Measurements from ENCODE around the gene DCXR. TPM values are rescaled to one million over a fixed set of nuclear protein-coding genes. Genes with fewer than 3 reads are reported as not detected.

Gene DCXR
- total and polyA plus RNA-seq, 2 of the 4 experiments (the other 2 are of a cell fraction) = 36.6 to 139 TPM

DNA sequence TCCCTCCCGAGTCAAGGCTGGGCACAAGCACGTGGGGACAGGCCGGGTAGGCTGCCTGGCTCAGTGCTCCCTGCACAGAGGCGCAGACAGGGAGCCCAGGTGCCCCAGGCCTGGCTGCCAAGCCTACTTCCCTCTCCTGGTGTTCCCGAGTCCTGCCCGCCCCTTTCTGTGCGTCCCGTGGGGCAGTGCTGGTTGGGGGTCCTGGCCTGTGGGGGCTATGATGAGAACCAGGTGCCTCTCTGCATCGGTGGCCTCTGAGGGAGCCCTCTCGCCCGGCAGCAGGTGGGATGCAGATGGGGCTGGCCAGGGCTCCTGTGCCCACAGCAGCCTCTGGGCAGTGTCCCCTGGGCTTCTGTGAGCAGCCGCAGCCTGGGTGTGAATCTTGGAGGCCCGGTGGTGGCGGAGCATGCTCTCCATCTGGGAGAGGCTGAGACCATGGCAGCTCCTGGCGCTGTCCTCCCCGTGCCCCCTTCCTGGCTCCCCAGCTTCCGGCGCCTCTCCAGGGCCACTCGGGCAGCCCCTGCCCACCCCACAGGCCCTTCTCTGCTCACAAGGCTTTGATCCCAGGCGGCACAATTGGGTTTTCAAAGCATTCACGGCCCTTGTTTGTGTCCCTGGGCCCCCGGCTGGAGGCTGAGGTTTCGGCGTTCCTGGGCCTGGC is 22.1 kb downstream of the DCXR start:
- POLR2A ChIA-PET (ENCODE audit: unreplicated experiment) = no interaction called here
- BruUV-seq (replicated peaks) = no TSS peak
- Histone ChIP-seq H2BK15ac (ENCODE audit: low read depth, low read length) (no peak overlapping the region), H4K5ac (ENCODE audit: low read depth, low read length) (no peak overlapping the region), H3K9ac (ENCODE audit: low read depth, low read length) (no peak overlapping the region), H3K4me1 (ENCODE audit: control insufficient read depth, insufficient read depth, low read length) (no peaks in the 10 kb centered on the region), H2BK20ac (ENCODE audit: low read depth, low read length) (no peak overlapping the region), H3K27me3 (ENCODE audit: control insufficient read depth, insufficient read depth, low read length) (no peaks in the 10 kb centered on the region), H3K36me3 (ENCODE audit: control insufficient read depth, insufficient read depth, low read length) (peaks cover 10% of the 10 kb centered on the region; the same call in 1 of the 2 replicates), H3K4me3 (ENCODE audit: insufficient read depth, low read depth, low read length) (no peak overlapping the region), H3K9me1 (ENCODE audit: insufficient read depth, low read length) (no peaks in the 10 kb centered on the region), H2AK9ac (replicated peaks; ENCODE audit: low read depth, low read length, poor library complexity) (no peak overlapping the region), H2BK120ac (ENCODE audit: low read depth, low read length) (no peak overlapping the region), H4K20me1 (ENCODE audit: insufficient read depth, low read length) (peaks cover 6% of the 10 kb centered on the region), H2BK5ac (ENCODE audit: low read depth, low read length, poor library complexity, severe bottlenecking) (no peak overlapping the region), H2AK5ac (ENCODE audit: low read depth, low read length) (no peak overlapping the region), H3K18ac (ENCODE audit: low read depth, low read length) (no peak overlapping the region), H3K4me2 (ENCODE audit: low read depth, low read length) (no peak overlapping the region), H3K56ac (ENCODE audit: extremely low read depth, insufficient read depth, low read length) (no peak overlapping the region), H3K4ac (ENCODE audit: low read depth, low read length) (no peak overlapping the region), H4K8ac (ENCODE audit: low read depth in 2 of 2, low read length in 2 of 2) (no peak overlapping the region), H3K23ac (ENCODE audit: low read depth, low read length) (no peak overlapping the region), H2AFZ (replicated peaks; ENCODE audit: low read length, poor library complexity) (no peak overlapping the region), H3K14ac (replicated peaks; ENCODE audit: low read depth, low read length) (no peak overlapping the region), H3K79me1 (ENCODE audit: low read depth in 1 of 2, low read length in 2 of 2) (peaks cover 0 to 13% of the 10 kb centered on the region in 2 experiments; a peak in 2 of 4 replicates), H3K27ac (ENCODE audit: insufficient read depth, low read length) (no peak overlapping the region), H4K91ac (ENCODE audit: insufficient read depth, low read depth, low read length) (no peak overlapping the region), H3K9me3 (ENCODE audit: control insufficient read depth, insufficient read depth, low read length) (no peaks in the 10 kb centered on the region)
- intact Hi-C loops (cut with micrococcal nuclease) = no loop called here
- CTCF ChIA-PET = no interaction called here
- 66% methylated on average over 8 of the region's 24 CpGs; no CpG with 5 or more reads in 1 of the 2 experiments for WGBS, 2 experiments (ENCODE audit: extremely low coverage in 2 of 2, insufficient read length in 1 of 2)
- no peak for ATAC-seq (ENCODE audit: low read depth)
- DNase-seq = no peak
- dilution Hi-C loops (cut with HindIII; ENCODE audit: low sequenced_read_pairs, unreplicated experiment) = no loop called here
- TF ChIP-seq RCOR1 (IDR thresholded peaks at IDR 0.05; ENCODE audit: insufficient replicate concordance, low read length) (no peak), SMC3 (IDR thresholded peaks at IDR 0.05; ENCODE audit: low read depth, low read length) (no peak), MAFK (IDR thresholded peaks at IDR 0.05; ENCODE audit: low read depth, low read length) (no peak), MAZ (IDR thresholded peaks at IDR 0.05; ENCODE audit: borderline replicate concordance, low read depth, low read length) (no peak), POLR2A (IDR thresholded peaks at IDR 0.05; ENCODE audit: low read depth, low read length) (no peak), RFX5 (IDR thresholded peaks at IDR 0.05; ENCODE audit: low read depth, low read length) (no peak), CHD1 (IDR thresholded peaks at IDR 0.05; ENCODE audit: low read depth, low read length) (no peak), BHLHE40 (IDR thresholded peaks at IDR 0.05; ENCODE audit: low read depth, low read length) (no peak), RAD21 (IDR thresholded peaks at IDR 0.05; ENCODE audit: low read length) (no peak)
- TF ChIP-seq, protein P1, sequence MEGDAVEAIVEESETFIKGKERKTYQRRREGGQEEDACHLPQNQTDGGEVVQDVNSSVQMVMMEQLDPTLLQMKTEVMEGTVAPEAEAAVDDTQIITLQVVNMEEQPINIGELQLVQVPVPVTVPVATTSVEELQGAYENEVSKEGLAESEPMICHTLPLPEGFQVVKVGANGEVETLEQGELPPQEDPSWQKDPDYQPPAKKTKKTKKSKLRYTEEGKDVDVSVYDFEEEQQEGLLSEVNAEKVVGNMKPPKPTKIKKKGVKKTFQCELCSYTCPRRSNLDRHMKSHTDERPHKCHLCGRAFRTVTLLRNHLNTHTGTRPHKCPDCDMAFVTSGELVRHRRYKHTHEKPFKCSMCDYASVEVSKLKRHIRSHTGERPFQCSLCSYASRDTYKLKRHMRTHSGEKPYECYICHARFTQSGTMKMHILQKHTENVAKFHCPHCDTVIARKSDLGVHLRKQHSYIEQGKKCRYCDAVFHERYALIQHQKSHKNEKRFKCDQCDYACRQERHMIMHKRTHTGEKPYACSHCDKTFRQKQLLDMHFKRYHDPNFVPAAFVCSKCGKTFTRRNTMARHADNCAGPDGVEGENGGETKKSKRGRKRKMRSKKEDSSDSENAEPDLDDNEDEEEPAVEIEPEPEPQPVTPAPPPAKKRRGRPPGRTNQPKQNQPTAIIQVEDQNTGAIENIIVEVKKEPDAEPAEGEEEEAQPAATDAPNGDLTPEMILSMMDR (conservative IDR thresholded peaks at IDR 0.05; ENCODE audit: low read depth, low read length) = no peak
- TF ChIP-seq, protein P2, sequence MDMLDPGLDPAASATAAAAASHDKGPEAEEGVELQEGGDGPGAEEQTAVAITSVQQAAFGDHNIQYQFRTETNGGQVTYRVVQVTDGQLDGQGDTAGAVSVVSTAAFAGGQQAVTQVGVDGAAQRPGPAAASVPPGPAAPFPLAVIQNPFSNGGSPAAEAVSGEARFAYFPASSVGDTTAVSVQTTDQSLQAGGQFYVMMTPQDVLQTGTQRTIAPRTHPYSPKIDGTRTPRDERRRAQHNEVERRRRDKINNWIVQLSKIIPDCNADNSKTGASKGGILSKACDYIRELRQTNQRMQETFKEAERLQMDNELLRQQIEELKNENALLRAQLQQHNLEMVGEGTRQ (IDR thresholded peaks at IDR 0.05; ENCODE audit: low read depth, low read length) = no peak
- TF ChIP-seq, protein P3, sequence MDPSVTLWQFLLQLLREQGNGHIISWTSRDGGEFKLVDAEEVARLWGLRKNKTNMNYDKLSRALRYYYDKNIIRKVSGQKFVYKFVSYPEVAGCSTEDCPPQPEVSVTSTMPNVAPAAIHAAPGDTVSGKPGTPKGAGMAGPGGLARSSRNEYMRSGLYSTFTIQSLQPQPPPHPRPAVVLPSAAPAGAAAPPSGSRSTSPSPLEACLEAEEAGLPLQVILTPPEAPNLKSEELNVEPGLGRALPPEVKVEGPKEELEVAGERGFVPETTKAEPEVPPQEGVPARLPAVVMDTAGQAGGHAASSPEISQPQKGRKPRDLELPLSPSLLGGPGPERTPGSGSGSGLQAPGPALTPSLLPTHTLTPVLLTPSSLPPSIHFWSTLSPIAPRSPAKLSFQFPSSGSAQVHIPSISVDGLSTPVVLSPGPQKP (IDR thresholded peaks at IDR 0.05; ENCODE audit: borderline replicate concordance, low read depth, low read length) = no peak
- in situ Hi-C loops (cut with MboI; ENCODE audit: low sequenced_read_pairs) = loop anchor here (5.0 kb wide), 1 partner anchor 48 kb away; no protein-coding TSS in a partner anchor

Data from IMR-90 (cell line).